Right lobe of liver (tissue), 4 donors: ENCODE results near the gene STMP1.

Experiments
- POLR2A ChIP-seq: fragments of 450-650 bp; IDR thresholded peaks from one replicate; pipeline ENCODE4 v1.6.1; 2017; ENCODE audit warnings: antibody characterized with exemption, mild to moderate bottlenecking
- TF ChIP-seq, protein P1 (sequence below), 4 donors: fragments of 200-600 bp in 3 of 4; fragments of 450-650 bp in 1 of 4; IDR thresholded peaks; one replicate each; pipeline versions ENCODE4 v1.5.1 to v1.8.0; 2016 to 2022; ENCODE audit warnings: antibody characterized with exemption in 4 of 4, mild to moderate bottlenecking in 2 of 4
- donor health status: DM: no; HTN: no; CAD: no.
- donor health status: DM: no; HTN: no; CAD: no.
- donor health status: DM: no; HTN: yes; CAD: no.

DNA sequence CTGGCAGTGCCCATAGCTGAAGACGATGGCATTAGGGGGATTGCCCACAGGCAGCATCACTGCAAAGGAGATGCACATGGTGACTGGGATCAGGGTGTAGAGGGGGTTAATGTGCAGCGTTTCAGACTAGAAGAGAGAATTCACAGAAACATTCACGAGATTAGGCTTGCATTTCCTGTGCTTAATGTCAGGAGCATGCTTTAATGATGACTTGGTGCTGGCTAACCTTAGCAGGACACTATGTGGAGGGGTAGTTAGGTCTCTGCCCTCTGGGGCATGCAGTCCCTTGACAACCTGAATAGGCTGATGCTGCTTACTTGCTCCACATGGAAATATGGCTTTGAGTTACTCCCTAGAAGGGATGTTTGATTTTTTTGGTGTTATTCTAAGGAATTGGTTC lies 21.8 kb downstream of the STMP1 start:
- TF ChIP-seq, protein P1, sequence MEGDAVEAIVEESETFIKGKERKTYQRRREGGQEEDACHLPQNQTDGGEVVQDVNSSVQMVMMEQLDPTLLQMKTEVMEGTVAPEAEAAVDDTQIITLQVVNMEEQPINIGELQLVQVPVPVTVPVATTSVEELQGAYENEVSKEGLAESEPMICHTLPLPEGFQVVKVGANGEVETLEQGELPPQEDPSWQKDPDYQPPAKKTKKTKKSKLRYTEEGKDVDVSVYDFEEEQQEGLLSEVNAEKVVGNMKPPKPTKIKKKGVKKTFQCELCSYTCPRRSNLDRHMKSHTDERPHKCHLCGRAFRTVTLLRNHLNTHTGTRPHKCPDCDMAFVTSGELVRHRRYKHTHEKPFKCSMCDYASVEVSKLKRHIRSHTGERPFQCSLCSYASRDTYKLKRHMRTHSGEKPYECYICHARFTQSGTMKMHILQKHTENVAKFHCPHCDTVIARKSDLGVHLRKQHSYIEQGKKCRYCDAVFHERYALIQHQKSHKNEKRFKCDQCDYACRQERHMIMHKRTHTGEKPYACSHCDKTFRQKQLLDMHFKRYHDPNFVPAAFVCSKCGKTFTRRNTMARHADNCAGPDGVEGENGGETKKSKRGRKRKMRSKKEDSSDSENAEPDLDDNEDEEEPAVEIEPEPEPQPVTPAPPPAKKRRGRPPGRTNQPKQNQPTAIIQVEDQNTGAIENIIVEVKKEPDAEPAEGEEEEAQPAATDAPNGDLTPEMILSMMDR (IDR thresholded peaks at IDR 0.05): no peak
- TF ChIP-seq POLR2A: no peak
